Activated CD4-positive, CD25-positive, alpha-beta regulatory T cell treated with anti-CD3 and anti-CD28 coated beads, Interleukin-2, amount 50 U/mL, for 16 hours (primary cell): ENCODE results near the gene IFNL1.
"Not testable (repeated sequence)": the region's sequence is repeated elsewhere in the genome, so short reads cannot be mapped to it uniquely, and the experiment has no call there.

Source experiments
- DNase-seq: peaks from one replicate; pipeline ENCODE4 v3.0.0-alpha.2; 2020; ENCODE audit warnings: low read depth, low spot score

IFNL1 gene

GRCh38 chr19:39270036-39270871 lies 26.0 kb upstream of the IFNL1 start:
- DNase-seq, result no peak

- DNase-seq, result not testable (repeated sequence)
Observed at GRCh38 chr19:39273859-39274258, 22.3 kb upstream of the IFNL1 start.

- no peak for DNase-seq
Observed at GRCh38 chr19:39275578-39275977, 20.6 kb upstream of the IFNL1 start.

GRCh38 chr19:39276740-39277139 lies 19.5 kb upstream of the IFNL1 start:
- DNase-seq, result no peak

- DNase-seq, result no peak
Observed at GRCh38 chr19:39277598-39277997, 18.6 kb upstream of the IFNL1 start.

GRCh38 chr19:39282021-39282420 lies 14.2 kb upstream of the IFNL1 start:
- no peak for DNase-seq

- no peak for DNase-seq
Observed at GRCh38 chr19:39284032-39284431, 12.2 kb upstream of the IFNL1 start.

GRCh38 chr19:39293394-39293793 lies 2.8 kb upstream of the IFNL1 start:
- DNase-seq, result no peak

- DNase-seq, result no peak
Observed at GRCh38 chr19:39296906-39297305, 699 bp downstream of the IFNL1 start.

GRCh38 chr19:39297931-39298634 lies 1.9 kb downstream of the IFNL1 start:
- DNase-seq, result no peak

GRCh38 chr19:39299404-39299803 lies 3.2 kb downstream of the IFNL1 start:
- no peak for DNase-seq

GRCh38 chr19:39299832-39300231 lies 3.6 kb downstream of the IFNL1 start:
- DNase-seq, result no peak

GRCh38 chr19:39301021-39301420 lies 4.8 kb downstream of the IFNL1 start:
- DNase-seq, result no peak

- DNase-seq, result no peak
Observed at GRCh38 chr19:39301562-39301961, 5.4 kb downstream of the IFNL1 start.

GRCh38 chr19:39303373-39304184 lies 7.4 kb downstream of the IFNL1 start:
- no peak for DNase-seq

GRCh38 chr19:39304185-39304513 lies 7.9 kb downstream of the IFNL1 start:
- no peak for DNase-seq

GRCh38 chr19:39304701-39305571 lies 8.7 kb downstream of the IFNL1 start:
- no peak for DNase-seq

- DNase-seq, result no peak
Observed at GRCh38 chr19:39306075-39306474, 9.9 kb downstream of the IFNL1 start.

- no peak for DNase-seq
Observed at GRCh38 chr19:39307046-39307821, 11.0 kb downstream of the IFNL1 start.

GRCh38 chr19:39307822-39308530 lies 11.8 kb downstream of the IFNL1 start:
- DNase-seq, result no peak
